Measurements from ENCODE around the gene NFKB1.

NFKB1 gene

DNA sequence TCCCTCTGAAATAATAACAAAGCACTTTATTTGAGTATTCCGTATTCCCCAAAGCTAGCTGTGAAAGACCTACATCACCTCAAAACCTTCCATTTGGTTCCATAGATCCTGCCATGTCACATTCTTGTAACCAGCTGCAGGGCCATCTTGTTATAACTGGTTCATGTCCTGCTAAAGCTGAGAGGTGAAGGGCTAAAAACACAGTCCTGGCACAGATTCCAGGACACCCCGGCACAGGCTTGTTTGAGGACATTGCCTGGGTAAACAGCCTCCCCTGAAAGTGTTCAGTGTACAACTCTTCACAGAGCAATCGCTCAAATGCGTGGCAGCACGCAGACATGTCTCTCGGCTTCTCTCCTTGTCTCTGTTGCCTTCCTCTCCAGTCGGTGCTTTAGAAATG lies 130.5 kb downstream of the NFKB1 start:
- H3K27me3 ChIP-seq (ENCODE audit: low read depth, low read length), result no peaks in the 10 kb centered on the region

DNA sequence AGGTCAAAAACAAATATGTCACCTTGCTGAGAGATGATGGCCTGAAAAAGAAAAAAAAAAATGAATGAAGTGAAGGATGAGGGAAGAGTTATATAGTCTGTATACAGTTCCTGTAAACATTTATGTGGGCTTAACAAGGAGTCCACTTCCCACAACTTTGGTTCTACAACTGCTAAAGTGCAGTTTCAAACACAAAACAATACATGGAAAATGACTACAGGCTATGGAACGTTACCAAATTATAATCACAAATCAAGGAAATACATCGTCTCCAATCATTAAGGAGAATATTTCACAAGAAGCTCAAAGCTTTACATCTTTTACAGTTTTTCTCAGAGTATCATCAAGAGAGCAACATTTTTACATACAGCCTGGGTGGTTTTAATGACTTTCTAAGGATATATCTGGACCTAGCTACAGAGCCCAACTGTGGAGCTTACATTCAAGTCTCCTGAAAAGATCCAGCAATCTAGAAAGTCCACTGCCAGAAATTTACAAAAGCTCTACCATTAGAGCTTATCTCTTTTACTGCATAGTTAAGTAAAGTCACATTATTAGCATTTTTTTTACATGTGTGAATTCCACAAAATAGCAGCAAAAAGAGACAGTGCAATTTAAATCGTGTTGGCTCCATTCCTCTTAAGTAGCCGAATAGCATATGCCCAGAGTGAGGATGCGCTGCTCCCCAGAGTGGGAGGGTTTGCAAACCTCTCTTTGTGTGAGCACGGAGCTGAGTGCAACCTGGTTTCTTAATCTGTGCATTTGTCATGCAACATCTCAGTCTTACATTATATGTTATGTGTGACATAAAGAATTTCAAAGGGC lies 131.3 kb downstream of the NFKB1 start:
- H3K4me1 ChIP-seq (ENCODE audit: control insufficient read depth in 1 of 2, insufficient read depth in 2 of 2, low read length in 2 of 2), result no peaks in the 10 kb centered on the region
- peaks cover 13 to 27% of the 10 kb centered on the region in 2 donors for H3K36me3 ChIP-seq (ENCODE audit: control insufficient read depth in 1 of 2, insufficient read depth in 2 of 2, low read length in 2 of 2)
- no peaks in the 10 kb centered on the region for H3K27me3 ChIP-seq (ENCODE audit: low read depth, low read length)
- no peaks in the 10 kb centered on the region for H3K9me3 ChIP-seq (ENCODE audit: control insufficient read depth in 1 of 2, low read length in 2 of 2)
- H3K27ac ChIP-seq (ENCODE audit: low read length), result no peak overlapping the region
- H3K4me3 ChIP-seq (ENCODE audit: low read depth in 1 of 2, low read length in 2 of 2), result no peak overlapping the region

More for the DNA sequence above, 130.5 kb downstream of the NFKB1 start:
- H3K36me3 ChIP-seq (ENCODE audit: control insufficient read depth in 1 of 2, insufficient read depth in 2 of 2, low read length in 2 of 2), result peaks cover 13 to 23% of the 10 kb centered on the region in 2 donors
- H3K4me3 ChIP-seq (ENCODE audit: low read depth in 1 of 2, low read length in 2 of 2), result no peak overlapping the region
- H3K4me1 ChIP-seq (ENCODE audit: control insufficient read depth in 1 of 2, insufficient read depth in 2 of 2, low read length in 2 of 2), result no peaks in the 10 kb centered on the region
- no peak overlapping the region for H3K27ac ChIP-seq (ENCODE audit: low read length)
- no peaks in the 10 kb centered on the region for H3K9me3 ChIP-seq (ENCODE audit: control insufficient read depth in 1 of 2, low read length in 2 of 2)

DNA sequence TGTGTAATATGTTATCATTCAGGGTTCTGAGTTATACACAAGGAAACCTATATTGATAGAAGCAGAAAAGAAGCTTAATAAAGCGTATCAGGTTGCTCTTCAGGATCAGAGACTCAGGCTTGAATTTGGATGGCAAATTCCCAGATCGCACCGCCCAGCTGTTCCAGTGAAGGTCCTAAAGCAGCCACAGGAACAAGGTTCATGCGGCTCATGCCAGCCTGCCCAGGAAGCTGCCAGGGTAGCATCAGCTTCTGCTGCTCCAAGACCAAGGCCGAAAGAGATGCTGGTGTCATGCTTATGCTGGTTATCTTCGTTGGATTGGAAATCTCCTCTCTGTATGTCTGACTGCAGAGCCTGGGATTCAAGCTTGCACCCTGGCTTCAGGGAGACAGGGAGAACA lies 131.9 kb downstream of the NFKB1 start:
- Histone ChIP-seq H3K36me3 (ENCODE audit: control insufficient read depth in 1 of 2, insufficient read depth in 2 of 2, low read length in 2 of 2) (peaks cover 13 to 33% of the 10 kb centered on the region in 2 donors), H3K4me1 (ENCODE audit: control insufficient read depth in 1 of 2, insufficient read depth in 2 of 2, low read length in 2 of 2) (no peaks in the 10 kb centered on the region), H3K27ac (ENCODE audit: low read length) (no peak overlapping the region), H3K27me3 (ENCODE audit: low read depth, low read length) (no peaks in the 10 kb centered on the region), H3K4me3 (ENCODE audit: low read depth in 1 of 2, low read length in 2 of 2) (no peak overlapping the region), H3K9me3 (ENCODE audit: control insufficient read depth in 1 of 2, low read length in 2 of 2) (no peaks in the 10 kb centered on the region)

DNA sequence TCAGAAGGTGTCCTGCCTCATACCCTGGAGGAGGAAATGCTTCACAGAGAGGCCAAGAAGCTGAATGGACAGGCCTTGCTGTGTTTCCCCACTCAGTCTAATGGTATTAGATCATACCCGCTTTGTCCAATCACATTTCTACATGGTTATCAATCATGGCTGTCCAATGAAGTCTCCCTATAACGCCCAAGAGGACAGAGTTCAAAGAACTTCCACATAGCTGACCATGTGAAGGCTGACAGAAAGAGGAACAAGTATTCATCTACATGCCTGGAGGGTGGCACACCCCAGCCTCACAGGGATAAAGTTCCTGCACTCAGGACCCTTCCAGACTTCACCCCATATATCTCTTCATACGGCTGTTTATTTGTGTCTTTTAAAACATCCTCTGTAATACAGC lies 136.2 kb downstream of the NFKB1 start:
- Histone ChIP-seq H3K36me3 (ENCODE audit: control insufficient read depth in 1 of 2, insufficient read depth in 2 of 2, low read length in 2 of 2) (peaks cover 13 to 39% of the 10 kb centered on the region in 2 donors), H3K4me3 (ENCODE audit: low read depth in 1 of 2, low read length in 2 of 2) (no peak overlapping the region), H3K4me1 (ENCODE audit: control insufficient read depth in 1 of 2, insufficient read depth in 2 of 2, low read length in 2 of 2) (no peaks in the 10 kb centered on the region), H3K27me3 (ENCODE audit: low read depth, low read length) (no peaks in the 10 kb centered on the region), H3K27ac (ENCODE audit: low read length) (no peak overlapping the region), H3K9me3 (ENCODE audit: control insufficient read depth in 1 of 2, low read length in 2 of 2) (no peaks in the 10 kb centered on the region)

DNA sequence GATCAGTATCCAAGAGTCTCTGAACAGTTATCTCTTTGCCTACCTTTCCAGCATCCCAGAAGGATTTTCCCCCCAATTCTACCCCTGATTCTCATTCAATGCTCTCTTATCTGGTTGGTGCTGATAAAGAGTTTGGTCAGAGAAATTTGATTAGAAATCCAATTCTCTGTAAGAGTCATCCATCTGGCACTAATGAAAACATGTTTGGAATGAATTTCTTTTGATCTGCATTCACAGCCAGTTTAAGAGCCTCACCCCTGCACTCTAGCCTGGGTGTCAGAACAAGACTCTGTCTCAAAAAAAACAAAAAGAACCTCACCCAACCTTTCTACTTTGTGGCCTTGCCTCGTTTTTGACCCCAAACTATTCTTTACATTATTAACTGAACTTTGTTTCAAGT lies 137.5 kb downstream of the NFKB1 start:
- H3K27me3 ChIP-seq (ENCODE audit: low read depth, low read length), result no peaks in the 10 kb centered on the region
- no peak overlapping the region for H3K27ac ChIP-seq (ENCODE audit: low read length)
- H3K36me3 ChIP-seq (ENCODE audit: control insufficient read depth in 1 of 2, insufficient read depth in 2 of 2, low read length in 2 of 2), result peaks cover 13 to 39% of the 10 kb centered on the region in 2 donors
- H3K9me3 ChIP-seq (ENCODE audit: control insufficient read depth in 1 of 2, low read length in 2 of 2), result no peaks in the 10 kb centered on the region
- no peaks in the 10 kb centered on the region for H3K4me1 ChIP-seq (ENCODE audit: control insufficient read depth in 1 of 2, insufficient read depth in 2 of 2, low read length in 2 of 2)
- H3K4me3 ChIP-seq (ENCODE audit: low read depth in 1 of 2, low read length in 2 of 2), result no peak overlapping the region

DNA sequence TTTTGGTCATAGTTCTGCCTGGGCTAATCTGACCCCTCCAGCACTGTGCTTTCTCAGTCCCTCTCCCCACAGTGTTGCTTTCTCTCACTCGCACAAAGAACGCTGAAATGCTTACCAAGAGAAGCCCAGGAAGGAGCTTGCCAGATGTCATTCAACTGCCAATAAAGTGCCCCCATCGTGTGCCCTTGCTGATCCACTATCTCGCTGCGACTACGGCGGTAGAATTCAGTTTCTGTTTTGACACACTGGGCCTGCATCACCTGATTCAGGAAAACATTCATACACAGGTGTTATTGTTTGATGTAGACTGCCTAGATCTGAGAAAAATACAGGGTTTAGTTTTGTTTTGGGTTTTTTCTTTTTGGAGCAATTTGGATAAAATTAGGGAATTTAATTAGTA lies 138.4 kb downstream of the NFKB1 start:
- Histone ChIP-seq H3K27me3 (ENCODE audit: low read depth, low read length) (no peaks in the 10 kb centered on the region), H3K4me1 (ENCODE audit: control insufficient read depth in 1 of 2, insufficient read depth in 2 of 2, low read length in 2 of 2) (no peaks in the 10 kb centered on the region), H3K36me3 (ENCODE audit: control insufficient read depth in 1 of 2, insufficient read depth in 2 of 2, low read length in 2 of 2) (peaks cover 11 to 32% of the 10 kb centered on the region in 2 donors), H3K27ac (ENCODE audit: low read length) (no peak overlapping the region), H3K4me3 (ENCODE audit: low read depth in 1 of 2, low read length in 2 of 2) (no peak overlapping the region), H3K9me3 (ENCODE audit: control insufficient read depth in 1 of 2, low read length in 2 of 2) (no peaks in the 10 kb centered on the region)

DNA sequence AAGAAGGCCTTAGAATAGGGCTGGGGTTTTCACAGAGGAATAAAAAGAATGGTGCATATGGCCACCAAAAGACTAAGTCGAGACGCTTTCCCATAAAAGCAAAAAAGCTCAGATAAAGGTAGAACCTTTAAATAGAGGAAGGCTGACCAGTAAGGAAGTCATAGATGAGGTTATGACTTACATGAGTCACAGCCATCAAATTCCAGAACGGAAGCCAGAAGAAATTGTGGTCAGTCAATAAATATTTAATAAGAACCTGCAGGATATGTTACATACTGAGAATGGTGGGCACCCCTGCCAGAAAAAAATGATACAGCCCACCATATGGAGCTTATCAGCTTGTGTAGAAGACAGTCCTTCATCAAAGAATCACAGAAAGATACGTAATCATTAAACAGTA lies 139.5 kb downstream of the NFKB1 start:
- H3K9me3 ChIP-seq (ENCODE audit: control insufficient read depth in 1 of 2, low read length in 2 of 2), result no peaks in the 10 kb centered on the region
- peaks cover 6 to 28% of the 10 kb centered on the region in 2 donors for H3K36me3 ChIP-seq (ENCODE audit: control insufficient read depth in 1 of 2, insufficient read depth in 2 of 2, low read length in 2 of 2)
- no peaks in the 10 kb centered on the region for H3K4me1 ChIP-seq (ENCODE audit: control insufficient read depth in 1 of 2, insufficient read depth in 2 of 2, low read length in 2 of 2)
- no peak overlapping the region for H3K4me3 ChIP-seq (ENCODE audit: low read depth in 1 of 2, low read length in 2 of 2)
- H3K27me3 ChIP-seq (ENCODE audit: low read depth, low read length), result no peaks in the 10 kb centered on the region
- no peak overlapping the region for H3K27ac ChIP-seq (ENCODE audit: low read length)

DNA sequence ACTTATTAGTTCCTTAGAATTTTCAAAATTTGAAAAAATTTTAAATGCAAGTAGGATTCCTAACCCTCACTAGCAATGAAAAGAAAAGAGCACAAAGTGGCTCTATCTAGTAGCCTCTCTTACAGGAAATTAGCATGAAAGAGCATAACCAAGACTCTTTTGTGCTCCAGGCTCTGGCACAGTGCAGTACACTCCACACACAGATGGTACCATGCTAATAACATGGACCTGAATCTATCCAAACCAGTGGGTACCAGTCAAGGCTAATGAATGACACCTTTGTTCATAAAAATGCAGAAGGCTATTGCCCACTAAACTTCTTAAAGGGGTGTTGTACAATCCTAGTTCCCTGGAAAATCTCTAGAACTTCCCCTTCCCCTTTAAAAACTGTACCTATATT lies 140.6 kb downstream of the NFKB1 start:
- H3K36me3 ChIP-seq (ENCODE audit: control insufficient read depth in 1 of 2, insufficient read depth in 2 of 2, low read length in 2 of 2), result peaks cover 3 to 22% of the 10 kb centered on the region in 2 donors
- no peaks in the 10 kb centered on the region for H3K4me1 ChIP-seq (ENCODE audit: control insufficient read depth in 1 of 2, insufficient read depth in 2 of 2, low read length in 2 of 2)
- H3K9me3 ChIP-seq (ENCODE audit: control insufficient read depth in 1 of 2, low read length in 2 of 2), result no peaks in the 10 kb centered on the region
- no peak overlapping the region for H3K27ac ChIP-seq (ENCODE audit: low read length)
- no peaks in the 10 kb centered on the region for H3K27me3 ChIP-seq (ENCODE audit: low read depth, low read length)
- no peak overlapping the region for H3K4me3 ChIP-seq (ENCODE audit: low read depth in 1 of 2, low read length in 2 of 2)

DNA sequence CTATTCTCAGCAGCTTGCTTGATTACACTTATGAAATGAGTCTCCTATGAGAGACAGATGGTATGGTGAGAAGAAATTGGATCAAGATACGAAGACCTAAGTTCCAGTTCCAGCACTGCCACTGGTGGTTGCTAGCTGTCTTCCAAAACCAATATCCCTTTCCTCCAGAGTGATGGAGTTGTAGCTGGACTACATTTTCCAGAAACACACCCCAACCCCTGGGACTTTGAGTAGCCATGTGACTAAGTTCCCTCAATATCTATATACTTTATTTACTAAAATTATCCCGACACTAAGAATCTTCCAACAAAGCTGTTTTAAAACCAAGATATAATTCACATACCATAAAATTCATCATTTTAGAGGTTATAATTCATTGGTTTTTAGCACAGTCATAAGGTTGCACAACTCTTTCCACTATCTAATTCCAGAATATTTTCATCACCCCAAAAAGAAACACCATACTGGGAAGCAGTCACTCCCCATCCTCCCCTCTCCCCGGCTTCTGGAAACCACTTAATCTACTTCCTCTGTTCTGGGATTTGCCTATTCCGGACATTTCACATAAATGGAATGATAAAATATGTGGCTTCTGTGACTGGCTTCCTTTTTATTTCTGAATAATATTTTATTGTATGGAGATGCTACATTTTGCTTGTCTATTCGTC lies 141.6 kb downstream of the NFKB1 start:
- H3K27me3 ChIP-seq (ENCODE audit: low read depth, low read length), result no peaks in the 10 kb centered on the region
- peaks cover 3 to 15% of the 10 kb centered on the region in 2 donors for H3K36me3 ChIP-seq (ENCODE audit: control insufficient read depth in 1 of 2, insufficient read depth in 2 of 2, low read length in 2 of 2)
- H3K4me3 ChIP-seq (ENCODE audit: low read depth in 1 of 2, low read length in 2 of 2), result no peak overlapping the region
- no peaks in the 10 kb centered on the region for H3K4me1 ChIP-seq (ENCODE audit: control insufficient read depth in 1 of 2, insufficient read depth in 2 of 2, low read length in 2 of 2)
- H3K27ac ChIP-seq (ENCODE audit: low read length), result no peak overlapping the region
- H3K9me3 ChIP-seq (ENCODE audit: control insufficient read depth in 1 of 2, low read length in 2 of 2), result no peaks in the 10 kb centered on the region

DNA sequence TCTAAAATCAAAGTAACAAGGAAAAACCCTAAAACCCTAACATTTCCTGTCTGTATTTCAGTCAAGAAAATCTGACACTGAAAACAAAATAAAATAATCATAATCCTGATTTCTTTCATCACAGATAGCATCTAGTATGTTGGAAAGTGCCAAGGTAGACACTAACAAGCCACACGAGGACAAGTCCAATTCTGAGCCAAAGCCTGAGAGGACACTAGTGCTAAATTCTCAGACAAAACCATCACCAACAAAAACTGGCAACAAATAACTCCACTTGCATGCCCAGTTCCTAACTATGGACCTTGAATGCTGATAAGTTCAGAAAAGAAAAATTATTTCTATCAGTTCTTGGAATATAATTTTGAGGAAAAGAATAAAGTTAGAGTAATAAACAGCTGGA lies 146.0 kb downstream of the NFKB1 start:
- H3K9me3 ChIP-seq (ENCODE audit: control insufficient read depth in 1 of 2, low read length in 2 of 2), result no peaks in the 10 kb centered on the region
- H3K27me3 ChIP-seq (ENCODE audit: low read depth, low read length), result no peaks in the 10 kb centered on the region
- peaks cover 19% of the 10 kb centered on the region in 2 donors for H3K36me3 ChIP-seq (ENCODE audit: control insufficient read depth in 1 of 2, insufficient read depth in 2 of 2, low read length in 2 of 2)
- no peak overlapping the region for H3K27ac ChIP-seq (ENCODE audit: low read length)
- no peak overlapping the region for H3K4me3 ChIP-seq (ENCODE audit: low read depth in 1 of 2, low read length in 2 of 2)
- no peaks in the 10 kb centered on the region for H3K4me1 ChIP-seq (ENCODE audit: control insufficient read depth in 1 of 2, insufficient read depth in 2 of 2, low read length in 2 of 2)

DNA sequence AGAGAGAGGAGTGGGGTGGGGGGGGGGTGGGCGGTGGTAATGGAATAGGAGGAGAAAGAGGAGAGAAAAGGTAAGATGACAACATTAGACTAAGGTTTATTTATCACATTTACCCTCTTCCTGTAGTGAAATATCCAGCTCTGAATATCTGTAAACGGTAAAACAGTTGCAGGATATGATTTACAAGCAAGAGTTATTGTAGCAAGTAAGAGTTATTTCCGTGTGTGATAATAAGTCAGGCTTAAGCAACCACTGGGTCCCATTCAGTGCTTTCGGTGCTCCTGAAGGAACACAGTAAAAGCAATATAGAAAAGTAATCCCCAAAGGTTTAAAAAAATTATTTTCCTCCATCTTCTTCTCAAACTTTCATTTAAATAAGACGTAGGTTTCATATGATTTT lies 156.0 kb downstream of the NFKB1 start:
- H3K36me3 ChIP-seq (ENCODE audit: control insufficient read depth in 1 of 2, insufficient read depth in 2 of 2, low read length in 2 of 2), result peaks cover 6 to 9% of the 10 kb centered on the region in 2 donors
- no peak overlapping the region for H3K27ac ChIP-seq (ENCODE audit: low read length)
- no peaks in the 10 kb centered on the region for H3K4me1 ChIP-seq (ENCODE audit: control insufficient read depth in 1 of 2, insufficient read depth in 2 of 2, low read length in 2 of 2)
- no peaks in the 10 kb centered on the region for H3K27me3 ChIP-seq (ENCODE audit: low read depth, low read length)
- H3K4me3 ChIP-seq (ENCODE audit: low read depth in 1 of 2, low read length in 2 of 2), result no peak overlapping the region
- no peaks in the 10 kb centered on the region for H3K9me3 ChIP-seq (ENCODE audit: control insufficient read depth in 1 of 2, low read length in 2 of 2)
